GM12865 (cell line): ENCODE measurements around the gene ZNF418.

Experiments used
- DNase-seq: peaks from one replicate; pipeline ENCODE4 v3.0.0; 2010; ENCODE audit warnings: low read depth
- H3K4me3 ChIP-seq: 2 replicates; pipeline ENCODE4 v1.5.1; 2011; ENCODE audit warnings: mild to moderate bottlenecking, low read depth, low read length, control low read depth
- TF ChIP-seq, protein P1 (sequence below): IDR thresholded peaks from 2 replicates; pipeline ENCODE4 v1.5.1; 2011; ENCODE audit warnings: low read length, control low read depth, low read depth, inconsistent platforms; ENCODE audit not compliant: insufficient read depth; ENCODE audit errors: missing control alignments

Gene ZNF418

DNA sequence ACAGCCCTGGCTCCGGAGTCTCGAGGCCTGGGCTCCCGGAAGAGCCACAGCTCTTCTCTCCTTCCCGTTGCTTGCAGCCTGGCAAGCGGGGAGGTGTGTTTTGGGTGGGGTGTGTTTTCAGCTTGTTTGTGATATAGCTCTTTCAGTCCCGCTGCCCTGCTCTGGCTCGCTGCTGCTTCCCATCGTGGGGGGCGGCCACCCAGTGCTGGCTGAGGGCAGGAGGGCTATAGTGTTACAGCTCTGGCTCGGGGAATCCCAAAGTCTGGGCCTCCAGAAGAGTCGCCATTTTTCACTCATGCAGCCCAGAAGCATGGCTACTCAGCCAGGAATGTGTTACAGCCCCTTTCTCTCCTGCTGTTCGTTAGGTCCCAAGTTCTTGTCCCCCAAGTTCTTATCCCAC is 14.5 kb upstream of the ZNF418 start:
- DNase-seq, result no peak
- TF ChIP-seq, protein P1, sequence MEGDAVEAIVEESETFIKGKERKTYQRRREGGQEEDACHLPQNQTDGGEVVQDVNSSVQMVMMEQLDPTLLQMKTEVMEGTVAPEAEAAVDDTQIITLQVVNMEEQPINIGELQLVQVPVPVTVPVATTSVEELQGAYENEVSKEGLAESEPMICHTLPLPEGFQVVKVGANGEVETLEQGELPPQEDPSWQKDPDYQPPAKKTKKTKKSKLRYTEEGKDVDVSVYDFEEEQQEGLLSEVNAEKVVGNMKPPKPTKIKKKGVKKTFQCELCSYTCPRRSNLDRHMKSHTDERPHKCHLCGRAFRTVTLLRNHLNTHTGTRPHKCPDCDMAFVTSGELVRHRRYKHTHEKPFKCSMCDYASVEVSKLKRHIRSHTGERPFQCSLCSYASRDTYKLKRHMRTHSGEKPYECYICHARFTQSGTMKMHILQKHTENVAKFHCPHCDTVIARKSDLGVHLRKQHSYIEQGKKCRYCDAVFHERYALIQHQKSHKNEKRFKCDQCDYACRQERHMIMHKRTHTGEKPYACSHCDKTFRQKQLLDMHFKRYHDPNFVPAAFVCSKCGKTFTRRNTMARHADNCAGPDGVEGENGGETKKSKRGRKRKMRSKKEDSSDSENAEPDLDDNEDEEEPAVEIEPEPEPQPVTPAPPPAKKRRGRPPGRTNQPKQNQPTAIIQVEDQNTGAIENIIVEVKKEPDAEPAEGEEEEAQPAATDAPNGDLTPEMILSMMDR, result no peak
- H3K4me3 ChIP-seq, result no peak overlapping the region

DNA sequence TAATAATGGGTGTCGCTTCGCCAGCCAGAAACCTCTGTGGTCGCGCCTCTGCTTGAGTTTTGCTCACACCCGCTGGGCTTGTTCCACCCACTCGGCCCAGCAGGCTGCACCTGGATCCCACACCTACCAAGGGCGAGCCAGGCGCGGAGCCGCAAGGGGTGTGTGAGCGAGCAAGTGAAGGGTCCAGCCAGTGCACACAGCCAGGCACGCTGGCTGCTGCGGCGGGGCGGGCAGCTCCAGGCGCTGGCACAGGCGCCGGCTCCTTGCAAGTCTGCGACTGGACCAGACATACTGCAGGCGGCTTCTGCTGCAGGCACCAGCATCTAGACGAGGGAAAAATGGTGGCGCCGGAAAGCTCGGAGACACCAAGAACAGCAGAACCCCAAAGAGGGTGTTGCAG is 14.1 kb upstream of the ZNF418 start:
- TF ChIP-seq, protein P1, result no peak
- no peak overlapping the region for H3K4me3 ChIP-seq
- no peak for DNase-seq

DNA sequence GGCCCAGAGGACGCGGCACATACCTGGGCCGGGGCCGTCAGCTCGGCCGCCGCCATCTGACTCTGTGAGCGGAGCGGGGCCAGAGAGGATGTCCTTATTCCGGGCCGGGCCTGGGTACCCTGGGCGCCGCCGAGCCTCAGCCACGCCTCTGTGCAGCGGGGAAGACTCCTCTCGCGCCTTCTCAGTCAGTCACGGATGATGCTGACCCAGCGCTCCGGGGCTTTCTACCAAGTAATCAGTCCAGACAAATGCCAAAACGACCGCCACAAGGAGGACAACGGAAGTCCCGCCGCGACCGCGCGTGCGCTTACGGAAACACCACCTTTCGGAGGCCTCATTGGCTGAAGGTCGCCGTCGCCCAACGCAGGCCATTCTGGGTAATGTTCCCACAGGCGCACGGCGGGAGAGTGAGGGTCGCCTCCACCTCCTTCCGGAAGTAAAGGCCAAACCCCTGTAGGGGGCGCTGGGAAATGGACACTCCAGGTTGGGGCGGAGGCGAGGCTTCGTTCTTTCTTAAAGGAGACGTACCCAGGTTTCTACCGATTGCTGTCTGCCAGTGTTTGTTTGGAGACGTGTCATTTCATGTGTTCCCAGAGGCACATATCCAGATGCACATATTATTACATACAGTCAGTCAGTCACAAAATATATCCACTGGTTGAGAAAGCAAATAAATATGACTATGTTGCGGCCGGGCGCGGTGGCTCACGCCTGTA is 12.4 kb upstream of the ZNF418 start, which contains the start of gene ZNF256:
Gene ZNF256, minus strand, starts transcription at position 288 of the 716 bp plus-strand sequence. Its CDS starts 232 bp downstream, at position 56.
- TF ChIP-seq, protein P1, result peak; percentile 53
- DNase-seq, result peak; percentile 96
- H3K4me3 ChIP-seq, result peak within 1 kb of the TSS; percentile 85

DNA sequence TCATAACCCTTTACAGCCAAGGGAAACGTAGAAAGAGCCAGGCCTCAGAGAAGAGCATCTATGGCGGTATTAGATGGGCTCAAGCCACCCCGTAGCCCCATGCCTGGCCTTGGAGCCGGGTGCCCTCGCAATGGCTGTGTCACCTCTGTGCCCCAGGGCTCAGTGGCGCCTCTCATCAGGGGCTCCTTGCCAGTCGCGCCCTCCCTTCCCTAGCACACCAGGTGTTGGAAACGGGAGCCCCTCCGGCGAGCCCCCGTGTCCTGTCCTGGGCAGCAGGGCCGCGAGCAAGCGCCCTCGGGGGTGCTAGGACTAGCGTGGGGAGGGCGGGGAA is 11.9 kb upstream of the ZNF418 start:
- DNase-seq, result no peak

DNA sequence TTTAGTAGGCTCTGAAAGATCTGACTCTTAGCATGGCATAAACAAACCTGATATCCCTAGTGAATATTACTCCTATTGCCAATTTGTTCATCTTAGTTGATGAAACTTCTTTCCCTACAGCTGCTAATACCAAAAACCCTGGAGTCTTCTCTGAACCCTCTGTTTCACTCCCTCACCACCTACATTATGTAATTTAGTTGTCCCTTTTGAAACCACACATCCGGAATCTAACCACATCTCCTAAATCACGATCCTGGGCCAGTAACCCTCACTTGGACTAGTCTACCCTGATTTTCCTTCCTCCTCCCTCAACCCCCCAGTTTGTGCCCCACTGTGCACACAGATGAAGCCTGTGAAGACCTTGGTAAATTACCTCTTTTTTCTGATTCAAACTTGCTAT is 11.1 kb upstream of the ZNF418 start:
- no peak for DNase-seq
- TF ChIP-seq, protein P1, result no peak
- peak overlapping the region; percentile 85 for H3K4me3 ChIP-seq

More for the DNA sequence above, 11.9 kb upstream of the ZNF418 start:
- peak overlapping the region; percentile 85 for H3K4me3 ChIP-seq
- TF ChIP-seq, protein P1, result no peak

DNA sequence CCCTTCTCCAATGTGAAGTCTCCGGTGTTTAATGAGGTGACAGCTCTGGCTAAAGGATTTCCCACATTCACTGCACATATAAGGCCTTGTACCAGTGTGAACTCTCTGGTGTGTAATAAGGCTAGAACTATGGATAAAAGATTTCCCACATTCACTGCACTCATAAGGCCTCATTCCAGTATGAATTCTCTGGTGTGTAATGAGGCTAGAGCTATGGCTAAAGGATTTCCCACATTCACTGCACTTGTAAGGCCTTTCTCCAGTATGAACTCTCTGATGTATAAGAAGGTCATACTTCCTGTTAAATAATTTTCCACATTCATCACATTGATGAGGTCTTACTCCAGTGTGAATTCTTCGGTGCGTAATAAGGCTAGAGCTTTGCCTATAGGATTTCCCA is 6.4 kb upstream of the ZNF418 start:
- no peak for DNase-seq
- no peak overlapping the region for H3K4me3 ChIP-seq
- TF ChIP-seq, protein P1, result no peak

DNA sequence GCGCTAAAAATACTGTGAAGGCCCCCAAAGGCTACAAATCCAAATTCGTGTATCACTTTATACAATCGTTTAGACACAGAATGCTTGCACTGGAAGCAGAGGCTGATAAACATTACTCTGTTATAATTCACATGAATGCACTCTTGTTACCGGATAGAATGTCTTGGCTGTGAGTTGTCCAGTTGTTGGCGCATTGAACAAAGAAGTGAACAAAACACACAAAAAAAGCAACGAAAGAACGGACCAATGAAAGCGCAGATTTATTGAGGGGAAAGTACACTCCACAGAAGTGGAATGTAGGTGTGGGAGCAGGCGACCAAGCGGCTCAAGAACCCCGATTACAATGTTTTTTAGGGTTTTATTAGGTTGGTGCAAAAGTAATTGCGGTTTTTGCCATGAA is 529 bp upstream of the ZNF418 start:
- TF ChIP-seq, protein P1, result no peak
- H3K4me3 ChIP-seq, result no peak overlapping the region
- no peak for DNase-seq
